Activated T-helper 1 cell treated with Interleukin-2 at 50 U/mL for 16 hours (primary cell): ENCODE measurements around the gene PXDC1.

Experiments
- DNase-seq: peaks from one replicate; pipeline ENCODE4 v3.0.0-alpha.2; 2020; ENCODE audit warnings: low read depth

PXDC1 gene

GRCh38 chr6:3751077-3751729 is at the start of gene PXDC1:
TSS of gene PXDC1 (minus strand) at chr6:3751713. CDS start at chr6:3751531, 182 bp downstream.
- DNase-seq: no peak

- no peak for DNase-seq
These were observed 49.5 kb upstream of the PXDC1 start for GRCh38 chr6:3800850-3801591.

GRCh38 chr6:3799719-3800118 is 48.2 kb upstream of the PXDC1 start:
- no peak for DNase-seq

GRCh38 chr6:3798055-3798919 is 46.8 kb upstream of the PXDC1 start:
- DNase-seq: no peak

GRCh38 chr6:3797231-3798054 is 45.9 kb upstream of the PXDC1 start:
- DNase-seq: no peak

GRCh38 chr6:3796719-3797041 is 45.2 kb upstream of the PXDC1 start:
- no peak for DNase-seq

GRCh38 chr6:3795836-3796718 is 44.6 kb upstream of the PXDC1 start:
- no peak for DNase-seq

- no peak for DNase-seq
These were observed 42.6 kb upstream of the PXDC1 start for GRCh38 chr6:3794092-3794491.

- DNase-seq: no peak
These were observed 42.0 kb upstream of the PXDC1 start for GRCh38 chr6:3793545-3793944.

- DNase-seq: no peak
These were observed 40.2 kb upstream of the PXDC1 start for GRCh38 chr6:3791526-3792203.

GRCh38 chr6:3789896-3790558 is 38.5 kb upstream of the PXDC1 start:
- DNase-seq: no peak

- DNase-seq: no peak
These were observed 37.7 kb upstream of the PXDC1 start for GRCh38 chr6:3789018-3789895.

- DNase-seq: no peak
These were observed 37.0 kb upstream of the PXDC1 start for GRCh38 chr6:3788408-3789017.

GRCh38 chr6:3786141-3786540 is 34.6 kb upstream of the PXDC1 start:
- no peak for DNase-seq

GRCh38 chr6:3785745-3786098 is 34.2 kb upstream of the PXDC1 start:
- no peak for DNase-seq

GRCh38 chr6:3784885-3785744 is 33.6 kb upstream of the PXDC1 start:
- DNase-seq: no peak

- no peak for DNase-seq
These were observed 32.9 kb upstream of the PXDC1 start for GRCh38 chr6:3784423-3784822.
